ENCODE results near the gene PIGT.
A peak's percentile ranks its signal among the peaks of the same experiment; 100 is the strongest.

The PIGT gene

DNA sequence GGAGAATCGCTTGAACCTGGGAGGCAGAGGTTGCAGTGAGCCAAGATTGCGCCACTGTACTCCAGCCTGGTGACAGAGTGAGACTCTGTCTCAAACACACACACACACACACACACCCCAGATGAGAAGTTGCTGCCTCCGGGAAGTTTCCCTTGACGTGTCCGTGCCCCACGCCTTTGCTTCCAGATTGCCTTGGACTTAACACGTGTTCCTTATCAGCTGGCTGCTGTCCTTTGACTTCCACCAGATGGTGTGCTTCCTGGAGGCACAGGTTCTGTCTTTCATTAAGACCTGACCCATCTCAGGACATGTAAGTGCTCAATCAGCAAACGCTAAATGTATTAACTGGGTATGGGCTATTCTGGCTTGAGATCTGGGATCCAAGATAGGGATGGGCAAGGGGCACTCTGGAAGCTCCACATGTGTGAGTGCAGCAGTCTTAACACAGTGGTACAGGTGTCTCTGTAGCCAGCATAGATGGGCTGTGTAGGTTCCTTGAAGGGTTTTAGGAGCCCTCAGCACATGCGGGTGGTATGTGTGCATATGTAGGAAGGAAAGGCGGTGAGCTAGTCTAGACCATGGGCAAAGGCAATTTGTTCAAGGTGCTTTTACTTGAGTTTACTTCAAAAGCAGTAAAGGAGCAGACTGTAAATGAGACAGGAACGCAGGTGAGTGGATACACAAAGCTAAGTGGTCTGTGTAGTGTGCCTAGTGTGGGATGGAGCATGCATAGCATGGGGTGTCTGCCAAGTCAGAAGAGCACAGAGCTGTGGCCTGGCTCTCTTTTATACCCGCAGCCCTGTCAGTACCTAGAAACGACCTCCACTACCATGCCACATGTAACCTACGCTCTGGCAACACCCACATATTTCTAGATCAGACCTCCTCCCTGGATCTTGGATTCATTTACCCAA is 11.6 kb downstream of the PIGT start:
- no peaks in the 10 kb centered on the region for H3K9me3 Mint-ChIP-seq
- ATAC-seq (replicated peaks): no peak
- H3K4me3 Mint-ChIP-seq: no peak overlapping the region
- H3K27ac Mint-ChIP-seq: no peak overlapping the region
- H3K27me3 Mint-ChIP-seq: no peaks in the 10 kb centered on the region
- peaks cover 44 to 67% of the 10 kb centered on the region in 2 donors for H3K36me3 Mint-ChIP-seq
- peaks cover 5 to 11% of the 10 kb centered on the region in 2 donors for H3K4me1 Mint-ChIP-seq
- DNase-seq: no peak

GRCh38 chr20:45429618-45430017 is 13.7 kb downstream of the PIGT start:
- no peaks in the 10 kb centered on the region for H3K9me3 Mint-ChIP-seq
- no peak for ATAC-seq (replicated peaks)
- peaks cover 46 to 73% of the 10 kb centered on the region in 2 donors for H3K36me3 Mint-ChIP-seq
- no peaks in the 10 kb centered on the region for H3K27me3 Mint-ChIP-seq
- DNase-seq: no peak
- peaks cover 15 to 27% of the 10 kb centered on the region in 2 donors for H3K4me1 Mint-ChIP-seq
- H3K27ac Mint-ChIP-seq: no peak overlapping the region
- H3K4me3 Mint-ChIP-seq: no peak overlapping the region

GRCh38 chr20:45432294-45432693 is 16.4 kb downstream of the PIGT start:
- DNase-seq (peak; percentile 57), ATAC-seq (replicated peaks) (peak; percentile 80 to 83)
- Mint-ChIP-seq H3K9me3 (no peaks in the 10 kb centered on the region), H3K27me3 (no peaks in the 10 kb centered on the region), H3K4me1 (peaks cover 19 to 47% of the 10 kb centered on the region in 2 donors), H3K4me3 (no peak overlapping the region), H3K27ac (peak overlapping the region; percentile 39), H3K36me3 (peaks cover 35 to 56% of the 10 kb centered on the region in 2 donors)

DNA sequence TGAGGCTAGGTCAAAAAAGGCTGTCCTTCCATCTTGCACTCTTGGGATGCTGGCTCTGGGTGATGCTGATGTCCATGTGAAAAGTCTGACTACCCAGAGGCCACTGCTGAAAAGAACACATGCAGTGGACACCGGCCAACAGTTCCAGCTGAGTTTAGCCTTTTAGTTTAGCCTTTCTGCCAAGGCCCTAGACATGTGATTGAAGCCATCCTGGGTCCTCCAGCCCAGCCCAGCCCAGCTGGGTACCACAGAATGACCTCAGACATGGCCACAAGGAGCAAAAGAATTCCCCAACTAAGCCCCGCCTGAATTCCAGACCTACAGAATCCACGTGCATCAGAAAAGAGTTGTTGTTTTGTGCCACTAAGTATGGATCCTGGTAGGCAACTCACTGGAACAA is 17.4 kb downstream of the PIGT start:
- H3K36me3 Mint-ChIP-seq: peaks cover 27 to 46% of the 10 kb centered on the region in 2 donors
- H3K4me1 Mint-ChIP-seq: peaks cover 19 to 47% of the 10 kb centered on the region in 2 donors
- ATAC-seq (replicated peaks): no peak
- no peaks in the 10 kb centered on the region for H3K27me3 Mint-ChIP-seq
- DNase-seq: no peak
- H3K27ac Mint-ChIP-seq: no peak overlapping the region
- H3K9me3 Mint-ChIP-seq: no peaks in the 10 kb centered on the region
- no peak overlapping the region for H3K4me3 Mint-ChIP-seq

DNA sequence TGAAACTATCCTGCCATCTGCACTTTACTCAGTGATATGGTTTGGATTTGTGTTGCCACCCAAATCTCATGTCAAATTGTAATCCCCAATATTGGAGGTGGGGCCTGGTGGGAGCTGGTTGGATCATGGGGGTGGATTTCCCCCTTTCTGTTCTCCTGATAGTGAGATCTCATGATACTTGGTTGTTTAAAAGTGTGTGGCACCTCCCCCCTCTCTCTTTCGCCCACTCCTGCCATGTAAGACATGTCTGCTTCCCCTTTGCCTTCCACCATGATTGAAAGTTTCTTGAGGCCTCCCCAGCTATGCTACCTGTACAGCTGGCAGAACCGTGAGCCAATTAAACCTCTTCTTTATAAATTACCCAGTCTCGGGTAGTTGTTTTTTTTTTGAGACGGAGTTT is 18.0 kb downstream of the PIGT start:
- no peaks in the 10 kb centered on the region for H3K27me3 Mint-ChIP-seq
- peaks cover 19 to 47% of the 10 kb centered on the region in 2 donors for H3K4me1 Mint-ChIP-seq
- H3K27ac Mint-ChIP-seq: peak overlapping the region; percentile 15
- DNase-seq (no peak), ATAC-seq (replicated peaks) (no peak)
- H3K4me3 Mint-ChIP-seq: no peak overlapping the region
- H3K9me3 Mint-ChIP-seq: no peaks in the 10 kb centered on the region
- H3K36me3 Mint-ChIP-seq: peaks cover 27 to 46% of the 10 kb centered on the region in 2 donors

DNA sequence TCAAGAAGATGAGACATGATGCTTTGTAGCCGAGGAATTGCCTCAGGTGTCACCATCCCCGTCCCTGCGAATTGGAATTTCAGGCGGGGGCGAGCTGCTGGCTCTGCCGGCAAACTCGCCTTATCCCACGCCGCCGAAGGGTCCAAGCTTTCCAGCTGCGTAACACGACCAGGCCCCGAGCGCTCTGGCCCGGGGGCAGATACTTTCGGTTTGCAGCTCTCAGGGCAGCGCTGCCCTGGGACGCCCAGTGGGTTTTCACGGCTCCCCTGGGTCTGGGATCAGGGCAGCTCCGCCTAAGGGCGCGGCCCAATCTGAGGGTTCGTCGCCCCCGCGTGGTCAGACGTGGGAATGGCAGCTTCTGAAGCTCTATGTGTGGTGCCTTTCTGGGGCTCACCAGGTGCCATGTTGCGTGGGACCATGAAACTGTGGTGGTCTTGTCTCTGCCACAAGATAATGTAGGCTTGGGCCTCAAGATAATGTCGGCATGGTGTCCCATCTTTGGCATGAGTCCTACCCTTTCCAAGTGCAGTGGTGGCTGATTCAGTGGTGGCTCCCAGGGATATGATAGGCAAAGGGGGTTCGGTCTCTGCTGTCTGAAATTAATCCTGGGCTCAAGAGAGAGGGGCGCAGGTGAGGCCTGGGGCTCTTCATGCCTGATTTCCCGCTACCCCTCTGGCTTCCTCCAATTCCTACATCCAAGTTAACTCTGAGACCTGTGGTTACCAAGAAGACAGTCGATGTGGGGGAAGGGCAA is 21.0 kb downstream of the PIGT start:
- peak; percentile 79 for DNase-seq
- ATAC-seq (replicated peaks): peak; percentile 93 to 95
- Mint-ChIP-seq H3K4me3 (peak overlapping the region; percentile 86 to 89), H3K27ac (peak overlapping the region; percentile 91), H3K36me3 (peaks cover 14 to 28% of the 10 kb centered on the region in 2 donors), H3K9me3 (no peaks in the 10 kb centered on the region), H3K27me3 (no peaks in the 10 kb centered on the region), H3K4me1 (peaks cover 18 to 51% of the 10 kb centered on the region in 2 donors)

DNA sequence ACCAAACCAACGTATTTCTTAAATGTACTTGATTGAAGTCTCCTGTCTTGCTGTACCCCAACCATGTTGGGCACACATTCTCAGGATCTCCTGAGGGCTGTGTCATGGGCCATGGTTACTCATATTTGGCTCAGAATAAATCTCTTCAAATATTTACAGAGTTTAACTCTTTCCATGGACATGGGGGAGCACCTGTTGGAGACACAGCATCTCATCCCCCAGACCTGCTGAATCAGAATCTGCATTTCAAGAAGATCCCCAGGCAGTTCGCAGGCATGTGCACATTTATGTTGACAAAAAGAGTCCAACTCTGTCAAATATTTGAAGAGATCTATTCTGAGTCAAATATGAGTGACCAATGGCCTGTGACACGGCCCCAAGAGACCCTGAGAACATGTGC is 24.5 kb downstream of the PIGT start:
- no peaks in the 10 kb centered on the region for H3K9me3 Mint-ChIP-seq
- H3K4me3 Mint-ChIP-seq: no peak overlapping the region
- peaks cover 0 to 5% of the 10 kb centered on the region in 2 donors for H3K36me3 Mint-ChIP-seq
- no peak overlapping the region for H3K27ac Mint-ChIP-seq
- peaks cover 0 to 12% of the 10 kb centered on the region in 2 donors for H3K27me3 Mint-ChIP-seq
- peaks cover 7 to 33% of the 10 kb centered on the region in 2 donors for H3K4me1 Mint-ChIP-seq
- DNase-seq (no peak), ATAC-seq (replicated peaks) (no peak)

DNA sequence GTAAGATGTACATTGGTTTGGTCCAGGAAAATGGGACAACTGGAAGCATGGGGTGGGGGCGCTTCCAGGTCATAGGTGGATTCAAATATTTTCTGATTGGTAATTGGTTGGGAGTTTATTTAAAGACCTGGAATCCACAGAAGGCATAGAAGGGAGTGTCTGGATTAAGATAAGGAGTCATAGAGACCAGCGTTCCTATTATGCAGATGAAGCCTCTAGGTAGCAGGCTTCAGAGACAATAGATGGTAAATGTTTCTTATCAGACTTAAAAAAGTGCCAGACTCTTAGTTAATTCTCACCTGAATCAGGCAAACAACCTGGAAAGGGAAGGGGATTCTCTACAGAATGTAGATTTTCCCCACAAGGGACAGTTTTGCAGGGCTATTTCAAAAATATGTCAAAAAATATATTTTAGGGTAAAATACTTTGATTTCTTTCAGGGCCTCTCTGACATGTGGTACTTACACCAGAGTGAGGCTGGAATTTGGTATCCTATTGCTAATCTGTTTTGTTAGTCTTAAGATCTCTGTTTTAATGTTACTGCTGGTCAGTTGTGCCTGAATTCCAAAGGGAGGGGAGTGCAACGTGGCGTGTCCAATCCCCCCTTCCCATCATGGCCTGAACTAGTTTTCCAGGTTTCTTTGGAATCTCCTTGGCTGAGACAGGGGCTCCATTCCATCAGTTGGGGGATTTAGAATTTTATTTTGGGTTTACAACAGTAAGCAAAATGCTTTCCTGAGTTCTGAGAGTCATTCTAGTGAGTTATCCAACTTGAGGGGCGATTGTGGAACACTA is 25.1 kb downstream of the PIGT start:
- peaks cover 0 to 18% of the 10 kb centered on the region in 2 donors for H3K27me3 Mint-ChIP-seq
- H3K4me3 Mint-ChIP-seq: no peak overlapping the region
- DNase-seq: no peak
- peaks cover 6 to 26% of the 10 kb centered on the region in 2 donors for H3K4me1 Mint-ChIP-seq
- no peak for ATAC-seq (replicated peaks)
- peaks cover 0 to 7% of the 10 kb centered on the region in 2 donors for H3K36me3 Mint-ChIP-seq
- H3K27ac Mint-ChIP-seq: no peak overlapping the region
- H3K9me3 Mint-ChIP-seq: no peaks in the 10 kb centered on the region

DNA sequence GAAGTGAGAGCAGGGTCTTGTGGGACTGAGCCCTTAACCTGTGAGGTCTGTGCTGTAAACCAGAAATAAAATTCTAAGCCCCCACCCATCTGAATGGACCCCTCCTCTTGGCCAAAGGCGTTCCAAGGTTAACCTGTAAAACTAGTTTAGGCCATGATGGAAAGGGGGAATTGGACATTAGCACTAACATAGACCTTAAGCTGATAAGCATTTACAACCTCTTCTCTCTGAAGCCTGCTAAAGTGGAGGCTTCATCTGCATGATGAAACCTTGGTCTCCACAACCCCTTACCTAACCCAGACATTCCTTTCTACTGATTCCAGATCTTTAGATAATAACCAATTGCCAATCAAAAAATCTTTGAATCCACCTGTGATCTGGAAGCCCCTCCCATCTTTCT is 25.8 kb downstream of the PIGT start:
- H3K4me1 Mint-ChIP-seq: peaks cover 5 to 21% of the 10 kb centered on the region in 2 donors

GRCh38 chr20:45444050-45444449 is 28.1 kb downstream of the PIGT start:
- H3K27ac Mint-ChIP-seq: no peak overlapping the region
- ATAC-seq (replicated peaks) (no peak), DNase-seq (no peak)
- H3K9me3 Mint-ChIP-seq: no peaks in the 10 kb centered on the region
- H3K36me3 Mint-ChIP-seq: peaks cover 8 to 19% of the 10 kb centered on the region in 2 donors
- H3K4me1 Mint-ChIP-seq: peaks cover 3 to 16% of the 10 kb centered on the region in 2 donors
- peaks cover 0 to 18% of the 10 kb centered on the region in 2 donors for H3K27me3 Mint-ChIP-seq
- H3K4me3 Mint-ChIP-seq: no peak overlapping the region

More for the DNA sequence above, 25.8 kb downstream of the PIGT start:
- peaks cover 0 to 7% of the 10 kb centered on the region in 2 donors for H3K36me3 Mint-ChIP-seq
- ATAC-seq (replicated peaks) (no peak), DNase-seq (no peak)
- H3K9me3 Mint-ChIP-seq: no peaks in the 10 kb centered on the region
- no peak overlapping the region for H3K27ac Mint-ChIP-seq
- peaks cover 0 to 18% of the 10 kb centered on the region in 2 donors for H3K27me3 Mint-ChIP-seq
- H3K4me3 Mint-ChIP-seq: no peak overlapping the region

DNA sequence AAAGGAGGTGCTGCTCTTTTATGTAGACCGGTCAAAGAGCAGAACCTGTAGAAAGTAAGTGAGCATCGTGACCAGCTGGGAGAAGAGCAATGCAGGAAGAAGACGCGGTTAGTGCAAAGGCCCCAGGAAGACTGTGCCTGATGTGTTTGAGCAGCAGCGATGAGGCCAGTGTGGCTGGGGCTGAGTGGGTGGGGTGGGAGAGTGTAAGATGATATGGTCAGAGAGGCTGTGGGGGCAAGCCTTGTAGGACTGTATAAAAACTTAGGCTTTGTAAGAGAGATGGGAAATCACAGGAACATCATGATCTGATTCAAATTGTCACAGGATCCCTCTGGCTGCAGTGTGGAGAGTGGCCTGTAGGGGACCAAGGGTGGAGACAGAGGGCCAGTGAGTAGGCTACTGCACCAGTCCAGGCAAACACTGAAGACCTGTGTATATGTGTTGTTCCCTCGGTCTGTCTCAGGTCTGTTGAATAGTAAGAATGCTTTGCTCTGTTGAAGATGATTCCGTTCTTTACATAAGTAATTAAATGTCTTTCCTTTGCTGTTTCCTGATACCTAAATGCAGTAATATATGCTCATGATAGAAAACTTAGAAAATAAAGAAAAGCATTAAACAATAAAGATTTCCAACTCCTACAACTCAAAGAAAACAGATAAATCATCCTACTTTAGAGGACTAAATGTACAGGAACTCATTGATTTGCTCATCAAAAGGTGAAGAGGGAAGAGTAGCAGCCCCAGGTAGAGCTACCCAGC is 30.0 kb downstream of the PIGT start:
- Mint-ChIP-seq H3K9me3 (no peaks in the 10 kb centered on the region), H3K27me3 (peaks cover 0 to 18% of the 10 kb centered on the region in 2 donors), H3K4me1 (peaks cover 4 to 12% of the 10 kb centered on the region in 2 donors), H3K4me3 (no peak overlapping the region), H3K36me3 (peaks cover 9 to 20% of the 10 kb centered on the region in 2 donors), H3K27ac (no peak overlapping the region)
- DNase-seq: no peak
- peak in 1 of 2 donors; percentile 71 for ATAC-seq (replicated peaks)

GRCh38 chr20:45448270-45448669 is 32.3 kb downstream of the PIGT start:
- no peaks in the 10 kb centered on the region for H3K9me3 Mint-ChIP-seq
- DNase-seq (no peak), ATAC-seq (replicated peaks) (no peak)
- H3K27me3 Mint-ChIP-seq: peaks cover 0 to 18% of the 10 kb centered on the region in 2 donors
- no peak overlapping the region for H3K4me3 Mint-ChIP-seq
- H3K4me1 Mint-ChIP-seq: peaks cover 9 to 20% of the 10 kb centered on the region in 2 donors
- no peak overlapping the region for H3K27ac Mint-ChIP-seq
- H3K36me3 Mint-ChIP-seq: peaks cover 9 to 21% of the 10 kb centered on the region in 2 donors

DNA sequence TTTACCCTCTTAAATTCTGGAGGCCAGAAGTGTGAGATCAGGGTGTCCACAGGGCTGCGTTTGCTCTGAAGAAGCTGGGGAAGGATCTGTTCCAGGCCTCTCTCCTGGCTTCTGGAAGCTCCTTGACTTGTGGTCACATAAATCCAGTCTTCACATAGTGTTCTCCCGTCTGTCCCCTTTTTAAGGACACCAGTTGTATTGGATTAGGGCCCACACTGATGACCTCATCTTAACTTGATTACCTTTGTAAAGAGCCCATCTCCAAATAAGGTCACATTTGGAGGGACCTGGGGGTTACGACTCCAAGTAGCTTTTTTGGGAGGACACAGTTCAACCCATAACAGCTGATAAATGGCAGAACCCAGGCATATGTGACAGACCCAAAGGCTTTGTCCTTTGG is 33.6 kb downstream of the PIGT start:
- Mint-ChIP-seq H3K36me3 (peaks cover 9 to 20% of the 10 kb centered on the region in 2 donors), H3K4me3 (no peak overlapping the region), H3K27ac (no peak overlapping the region), H3K27me3 (peaks cover 0 to 15% of the 10 kb centered on the region in 2 donors), H3K9me3 (no peaks in the 10 kb centered on the region), H3K4me1 (peaks cover 9 to 20% of the 10 kb centered on the region in 2 donors)
- ATAC-seq (replicated peaks) (no peak), DNase-seq (no peak)
